HCT116 (cell line): ENCODE measurements around the gene IP6K2.
"Not testable (repeated sequence)": the region's sequence is repeated elsewhere in the genome, so short reads cannot be mapped to it uniquely, and the experiment has no call there.

Experiments used
- EGR1 ChIP-seq: IDR thresholded peaks from 2 replicates; pipeline ENCODE4 v1.6.1; 2012; ENCODE audit warnings: low read depth
- TF ChIP-seq, protein P1 (sequence below), 3 experiments: fragments of 200-600 bp in 1 of 3; sonication (generic) in 1 of 3; IDR thresholded peaks in 2 of 3; conservative IDR thresholded peaks in 1 of 3; 2 replicates each; pipeline ENCODE4 v1.5.1; 2012 to 2017; ENCODE audit warnings: low read depth in 2 of 3, low read length in 2 of 3, antibody characterized with exemption in 1 of 3, borderline replicate concordance in 1 of 3, control low read depth in 1 of 3, mild to moderate bottlenecking in 1 of 3, mixed read lengths in 1 of 3, mixed run types in 1 of 3, moderate library complexity in 1 of 3; ENCODE audit not compliant: insufficient read depth in 1 of 3

DNA sequence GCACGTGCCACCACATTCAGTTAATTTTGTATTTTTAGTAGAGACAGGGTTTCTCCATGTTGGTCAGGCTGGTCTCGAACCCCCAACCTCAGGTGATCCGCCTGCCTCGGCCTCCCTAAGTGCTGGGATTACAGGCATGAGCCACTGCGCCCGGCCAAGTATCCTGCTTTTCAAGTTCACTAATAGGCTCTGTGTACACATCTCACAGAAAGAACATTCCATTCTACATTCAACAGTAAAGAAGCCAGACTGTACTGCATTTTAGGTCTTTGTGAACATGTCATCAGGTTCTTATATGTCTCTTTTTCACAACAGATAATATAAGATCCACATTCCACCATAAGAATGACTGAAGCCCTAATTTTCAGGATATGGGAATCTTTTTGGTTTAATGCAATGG lies 42.5 kb upstream of the IP6K2 start:
- TF ChIP-seq, protein P1, sequence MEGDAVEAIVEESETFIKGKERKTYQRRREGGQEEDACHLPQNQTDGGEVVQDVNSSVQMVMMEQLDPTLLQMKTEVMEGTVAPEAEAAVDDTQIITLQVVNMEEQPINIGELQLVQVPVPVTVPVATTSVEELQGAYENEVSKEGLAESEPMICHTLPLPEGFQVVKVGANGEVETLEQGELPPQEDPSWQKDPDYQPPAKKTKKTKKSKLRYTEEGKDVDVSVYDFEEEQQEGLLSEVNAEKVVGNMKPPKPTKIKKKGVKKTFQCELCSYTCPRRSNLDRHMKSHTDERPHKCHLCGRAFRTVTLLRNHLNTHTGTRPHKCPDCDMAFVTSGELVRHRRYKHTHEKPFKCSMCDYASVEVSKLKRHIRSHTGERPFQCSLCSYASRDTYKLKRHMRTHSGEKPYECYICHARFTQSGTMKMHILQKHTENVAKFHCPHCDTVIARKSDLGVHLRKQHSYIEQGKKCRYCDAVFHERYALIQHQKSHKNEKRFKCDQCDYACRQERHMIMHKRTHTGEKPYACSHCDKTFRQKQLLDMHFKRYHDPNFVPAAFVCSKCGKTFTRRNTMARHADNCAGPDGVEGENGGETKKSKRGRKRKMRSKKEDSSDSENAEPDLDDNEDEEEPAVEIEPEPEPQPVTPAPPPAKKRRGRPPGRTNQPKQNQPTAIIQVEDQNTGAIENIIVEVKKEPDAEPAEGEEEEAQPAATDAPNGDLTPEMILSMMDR (IDR thresholded peaks at IDR 0.05 in 2 of 3, conservative IDR thresholded peaks at IDR 0.05 in 1 of 3; ENCODE audit: borderline replicate concordance in 1 of 3, insufficient read depth in 1 of 3, low read depth in 2 of 3, low read length in 2 of 3), result not testable (repeated sequence)
- not testable (repeated sequence) for TF ChIP-seq EGR1
